ENCODE measurements around the gene MIER1. TPM values are rescaled to one million over a fixed set of nuclear protein-coding genes. Genes with fewer than 3 reads are reported as not detected.
"Not testable (repeated sequence)": the region's sequence is repeated elsewhere in the genome, so short reads cannot be mapped to it uniquely, and the experiment has no call there.

Gene MIER1
- 13.5 and 20.5 TPM in 2 replicates for total RNA-seq (2014; rRNA removed; shearing (Covaris generic))

GRCh38 chr1:66924756-66925557, at the start of gene MIER1, which contains the start of gene DNAI4:
TSS of gene MIER1 (plus strand) at chr1:66924990. CDS start at chr1:66925029, 39 bp downstream.
TSS of gene DNAI4 (minus strand) at chr1:66924856. CDS start at chr1:66924831, 25 bp downstream.
- DNase-seq (ENCODE audit: low spot score), result peak; percentile 97
- in situ Hi-C loops (cut with HindIII; ENCODE audit: low sequenced_read_pairs), result no loop called here

DNA sequence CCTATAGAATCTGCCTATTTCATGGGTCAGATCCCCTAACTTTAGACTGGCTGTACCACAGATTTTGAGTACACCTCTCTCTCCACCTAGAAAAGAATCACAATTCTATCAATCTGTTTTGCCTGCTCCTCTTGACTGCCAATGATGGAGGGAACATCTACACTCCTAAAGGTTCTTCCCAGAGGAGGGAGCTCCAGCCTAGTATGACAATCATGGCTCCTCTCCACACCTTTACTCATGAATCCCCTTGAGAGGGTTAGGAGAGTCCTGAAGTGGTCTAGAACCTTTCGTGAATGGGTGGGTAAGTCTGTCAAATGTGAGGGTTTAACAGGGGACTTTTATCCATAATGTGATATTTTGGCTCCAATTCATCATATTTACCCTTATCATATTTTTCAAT, 48.1 kb upstream of the MIER1 start:
- DNase-seq (ENCODE audit: low spot score), result no peak
- in situ Hi-C loops (cut with HindIII; ENCODE audit: low sequenced_read_pairs), result no loop called here

- in situ Hi-C loops (cut with HindIII; ENCODE audit: low sequenced_read_pairs), result no loop called here
- no peak for DNase-seq (ENCODE audit: low spot score)
These were observed 35.8 kb upstream of the MIER1 start for GRCh38 chr1:66889030-66889429.

DNA sequence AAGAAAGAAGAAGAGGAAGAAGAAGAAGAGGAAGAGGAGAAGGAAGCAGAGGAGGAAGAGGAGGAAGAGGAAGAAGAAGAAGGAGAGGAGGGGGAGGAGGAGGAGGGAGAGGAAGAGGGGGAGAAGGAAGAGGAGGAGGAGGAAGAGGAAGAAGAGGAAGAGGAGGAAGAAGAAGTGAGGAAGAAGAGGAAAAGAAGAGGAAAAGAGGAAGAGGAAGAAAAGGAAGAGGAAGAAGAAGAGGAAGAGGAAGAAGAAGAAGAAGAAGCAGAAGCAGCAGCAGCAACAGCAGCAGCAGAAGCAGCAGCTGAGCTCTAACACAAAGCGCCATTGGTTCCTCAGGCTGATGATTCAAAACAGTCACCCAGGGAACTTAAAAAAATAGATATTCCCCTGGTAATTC, 34.2 kb upstream of the MIER1 start:
- in situ Hi-C loops (cut with HindIII; ENCODE audit: low sequenced_read_pairs), result no loop called here
- no peak for DNase-seq (ENCODE audit: low spot score)

GRCh38 chr1:66893712-66894111, 31.1 kb upstream of the MIER1 start:
- in situ Hi-C loops (cut with HindIII; ENCODE audit: low sequenced_read_pairs), result no loop called here
- no peak for DNase-seq (ENCODE audit: low spot score)

- DNase-seq (ENCODE audit: low spot score); in situ Hi-C loops (cut with HindIII; ENCODE audit: low sequenced_read_pairs): not testable (repeated sequence)
These were observed 9.6 kb upstream of the MIER1 start for GRCh38 chr1:66915203-66915602.

DNA sequence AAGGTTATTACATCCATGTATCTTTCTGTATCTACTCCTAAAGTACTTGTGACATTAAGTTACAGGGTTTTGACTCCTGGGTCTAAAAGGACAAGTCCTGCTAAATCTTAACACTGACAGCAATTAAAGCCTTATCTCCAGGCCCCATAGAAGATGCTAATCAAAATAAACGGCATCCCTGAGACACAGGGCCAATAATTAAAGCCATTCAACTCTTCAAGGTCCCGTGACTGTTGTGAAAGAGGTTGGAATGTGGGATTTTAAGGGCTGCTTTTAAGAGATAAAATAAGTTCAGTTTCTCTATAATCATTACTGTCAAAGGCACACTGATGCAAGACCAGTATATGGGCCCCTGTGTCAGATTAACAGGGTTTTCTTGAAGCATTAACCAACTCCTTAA, 8.5 kb upstream of the MIER1 start:
- in situ Hi-C loops (cut with HindIII; ENCODE audit: low sequenced_read_pairs), result no loop called here
- no peak for DNase-seq (ENCODE audit: low spot score)

GRCh38 chr1:66917476-66917875, 7.3 kb upstream of the MIER1 start:
- in situ Hi-C loops (cut with HindIII; ENCODE audit: low sequenced_read_pairs), result no loop called here
- no peak for DNase-seq (ENCODE audit: low spot score)

GRCh38 chr1:66919063-66919462, 5.7 kb upstream of the MIER1 start:
- no peak for DNase-seq (ENCODE audit: low spot score)
- in situ Hi-C loops (cut with HindIII; ENCODE audit: low sequenced_read_pairs), result no loop called here

GRCh38 chr1:66919828-66920227, 5.0 kb upstream of the MIER1 start:
- in situ Hi-C loops (cut with HindIII; ENCODE audit: low sequenced_read_pairs), result no loop called here
- no peak for DNase-seq (ENCODE audit: low spot score)

DNA sequence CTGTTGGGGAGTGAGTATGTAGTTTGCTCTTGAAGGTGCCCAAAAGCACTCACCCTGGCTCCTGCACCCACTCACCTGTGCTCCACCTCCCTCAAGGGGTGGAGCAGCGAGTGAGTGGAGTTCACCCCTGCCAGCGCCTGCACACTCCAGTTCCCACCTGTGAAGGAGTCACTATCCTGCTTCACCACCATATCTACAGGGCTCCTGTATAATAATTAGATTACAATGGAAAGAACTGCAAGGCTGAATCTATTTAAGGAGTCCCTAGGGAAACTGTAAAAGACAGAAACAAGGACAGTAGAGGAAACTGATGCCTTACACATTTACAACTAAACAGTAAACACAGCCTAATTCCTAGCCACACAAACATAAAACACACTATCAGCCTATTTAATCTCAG, 4.2 kb upstream of the MIER1 start:
- in situ Hi-C loops (cut with HindIII; ENCODE audit: low sequenced_read_pairs), result no loop called here

GRCh38 chr1:66925558-66925910, 744 bp downstream of the MIER1 start:
- DNase-seq (ENCODE audit: low spot score), result no peak
- in situ Hi-C loops (cut with HindIII; ENCODE audit: low sequenced_read_pairs), result no loop called here

More for the DNA sequence above, 4.2 kb upstream of the MIER1 start:
- DNase-seq (ENCODE audit: low spot score), result no peak

DNA sequence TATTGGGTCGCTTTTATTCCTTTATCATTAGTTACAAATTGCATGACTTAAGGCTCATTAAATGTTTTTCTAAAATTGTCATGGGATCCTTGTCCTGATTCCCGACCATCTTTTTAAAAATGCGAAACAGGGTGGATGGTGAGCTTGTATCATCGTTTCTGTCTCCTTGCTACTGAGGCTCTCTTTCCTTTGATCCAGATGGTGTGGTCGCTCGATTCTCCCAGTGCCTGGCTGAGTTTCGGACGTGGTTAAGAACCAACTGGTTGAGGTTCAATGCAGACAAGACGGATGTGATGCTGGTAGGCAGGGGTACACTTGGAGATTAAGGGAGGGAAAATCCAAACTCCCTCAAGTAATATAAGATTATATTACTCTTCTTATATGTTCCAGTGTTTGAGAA, 1.2 kb downstream of the MIER1 start:
- in situ Hi-C loops (cut with HindIII; ENCODE audit: low sequenced_read_pairs), result no loop called here
- DNase-seq (ENCODE audit: low spot score), result peak; percentile 64

DNA sequence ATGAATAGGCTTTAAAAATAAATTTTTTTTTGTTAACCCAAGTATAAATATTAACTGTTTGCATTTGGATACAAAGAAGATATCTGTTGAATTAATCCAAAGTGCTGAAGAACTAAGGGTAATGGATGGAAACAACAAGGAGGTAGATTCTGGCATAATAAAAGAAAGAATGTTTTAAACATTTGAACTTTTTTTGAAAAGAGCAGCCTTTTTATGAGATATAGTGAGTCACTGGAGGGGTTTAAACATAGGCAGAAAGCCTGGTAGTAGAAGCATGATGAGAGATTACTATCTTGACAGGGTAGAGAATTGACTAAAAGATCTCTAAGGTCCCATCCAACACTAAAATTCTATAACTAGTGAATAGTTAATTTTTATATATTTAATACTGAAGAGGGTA, 2.7 kb downstream of the MIER1 start:
- in situ Hi-C loops (cut with HindIII; ENCODE audit: low sequenced_read_pairs), result no loop called here

GRCh38 chr1:66929146-66929688, 4.4 kb downstream of the MIER1 start:
- no peak for DNase-seq (ENCODE audit: low spot score)
- in situ Hi-C loops (cut with HindIII; ENCODE audit: low sequenced_read_pairs), result no loop called here

More for the DNA sequence above, 2.7 kb downstream of the MIER1 start:
- no peak for DNase-seq (ENCODE audit: low spot score)

DNA sequence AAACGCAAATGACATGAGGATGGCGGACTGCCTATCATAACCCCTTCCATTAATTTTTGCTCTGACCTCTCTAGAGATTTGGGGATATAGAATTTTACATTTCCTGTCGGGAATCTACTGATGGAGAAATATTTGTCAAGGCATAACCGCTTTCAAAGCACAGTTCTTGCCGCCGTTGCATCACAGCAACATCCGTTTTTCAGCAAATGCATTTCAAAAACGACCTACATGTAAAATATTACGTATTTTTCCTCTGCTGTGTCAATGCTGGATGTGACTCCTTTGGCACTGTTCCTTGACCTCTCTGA, 4.9 kb downstream of the MIER1 start:
- in situ Hi-C loops (cut with HindIII; ENCODE audit: low sequenced_read_pairs), result no loop called here
- DNase-seq (ENCODE audit: low spot score), result no peak

DNA sequence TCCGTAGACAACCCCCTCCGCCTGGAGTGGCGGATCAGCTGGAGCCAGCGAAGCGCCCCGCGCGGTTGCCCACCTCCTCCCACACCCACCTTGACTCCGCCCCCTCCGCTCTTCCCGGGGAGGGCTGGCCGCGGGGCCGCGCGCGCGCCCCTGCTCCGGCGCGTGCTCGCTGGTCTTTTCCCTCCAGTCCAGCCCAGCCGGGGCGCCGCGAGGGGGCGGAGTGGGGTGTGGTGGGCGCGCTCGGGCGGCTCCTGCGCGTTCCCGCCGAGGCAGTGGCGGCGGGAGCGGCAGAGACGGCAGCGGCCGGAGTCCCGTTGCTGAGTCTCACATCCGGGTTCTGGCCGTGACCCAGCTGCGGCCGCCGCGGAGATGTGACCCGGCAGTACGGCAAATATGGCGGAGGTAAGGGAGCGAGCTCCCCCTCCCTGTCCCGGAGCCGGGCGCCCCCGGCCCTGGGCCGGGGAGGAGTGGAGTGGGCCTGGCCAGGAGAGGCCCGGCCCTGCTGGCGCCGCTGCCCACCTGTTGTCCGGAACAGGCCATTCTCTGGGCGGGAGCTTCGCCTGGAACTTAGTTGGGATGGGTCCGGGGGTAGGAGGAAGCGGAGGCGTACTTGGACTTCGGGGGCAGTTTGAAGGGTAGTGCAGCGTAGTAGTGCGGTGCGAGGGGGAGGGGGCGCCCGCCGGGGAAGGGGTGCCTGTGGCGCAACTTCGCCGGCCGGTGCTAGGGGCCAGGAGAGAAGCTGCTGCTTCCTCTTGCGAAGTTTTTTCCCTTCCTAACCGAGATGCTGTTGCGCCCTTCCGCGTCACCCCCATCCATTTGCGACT, 5.4 kb downstream of the MIER1 start:
- in situ Hi-C loops (cut with HindIII; ENCODE audit: low sequenced_read_pairs), result no loop called here
- DNase-seq (ENCODE audit: low spot score), result peak; percentile 92

GRCh38 chr1:66930823-66931174, 6.0 kb downstream of the MIER1 start:
- DNase-seq (ENCODE audit: low spot score), result no peak
- in situ Hi-C loops (cut with HindIII; ENCODE audit: low sequenced_read_pairs), result no loop called here

DNA sequence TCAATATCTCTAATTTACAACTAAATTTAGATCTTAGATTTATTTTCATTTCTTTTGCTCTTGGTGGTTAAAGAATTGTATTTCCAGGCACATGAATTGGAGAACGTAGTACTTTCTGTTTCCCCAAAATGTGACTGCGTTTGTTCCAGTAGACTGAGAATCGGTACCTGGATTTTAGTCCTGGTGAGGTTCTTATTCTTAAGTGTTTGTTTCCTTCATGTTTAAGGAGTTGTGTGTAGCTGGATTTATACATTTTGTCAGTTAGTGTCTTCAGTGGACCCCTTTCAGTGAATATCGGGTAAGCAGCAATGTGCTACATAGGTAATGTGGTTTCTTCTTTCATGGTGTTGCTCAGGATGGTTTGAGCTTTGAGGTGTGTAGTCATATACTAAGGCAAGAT, 6.8 kb downstream of the MIER1 start:
- no peak for DNase-seq (ENCODE audit: low spot score)
- in situ Hi-C loops (cut with HindIII; ENCODE audit: low sequenced_read_pairs), result no loop called here

DNA sequence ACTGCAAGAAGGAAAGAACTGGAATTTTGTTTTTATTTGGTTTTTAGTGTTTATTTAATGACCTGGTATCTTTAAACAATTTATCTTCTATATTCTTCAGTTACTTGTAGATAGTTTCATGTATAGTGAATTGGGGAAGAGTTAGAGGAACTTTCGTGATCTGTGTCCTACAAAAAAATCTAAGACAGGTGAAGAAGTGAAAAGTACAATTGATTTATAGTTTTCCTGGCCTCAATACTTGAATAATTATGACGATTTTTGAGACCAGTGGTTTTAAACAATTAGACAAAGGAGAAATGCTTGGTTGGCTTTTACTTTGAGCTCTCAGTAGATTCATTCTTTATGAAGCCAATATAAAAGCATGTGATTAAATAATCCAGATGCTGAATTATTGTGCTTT, 7.5 kb downstream of the MIER1 start:
- DNase-seq (ENCODE audit: low spot score), result no peak
- in situ Hi-C loops (cut with HindIII; ENCODE audit: low sequenced_read_pairs), result no loop called here
